Stomach (tissue), 9 donors: ENCODE results near the gene KDM1B. TPM values are rescaled to one million over a fixed set of nuclear protein-coding genes. Genes with fewer than 3 reads are reported as not detected.

Experiments used
- DNase-seq, 2 donors: peaks; one replicate each; pipeline versions ENCODE4 v3.0.0 to v3.0.0-alpha.2; 2013 to 2019
- H3K27ac ChIP-seq, 5 donors: fragments of 200-600 bp in 4 of 5; sonication (generic) in 4 of 5; one replicate each; pipeline ENCODE4 v1.5.1; 2013 to 2019; ENCODE audit warnings: mild to moderate bottlenecking in 1 of 5, moderate library complexity in 1 of 5
- H3K27me3 ChIP-seq, 3 donors: fragments of 200-600 bp; sonication (generic); one replicate each; pipeline ENCODE4 v1.5.1; 2017 to 2019; ENCODE audit warnings: mixed run types in 1 of 3
- H3K36me3 ChIP-seq, 4 donors: fragments of 200-600 bp; sonication (generic); 1 replicate in 3 of 4; 2 replicates in 1 of 4; pipeline ENCODE4 v1.5.1; 2016 to 2019
- H3K4me1 ChIP-seq, 4 donors: fragments of 200-600 bp; sonication (generic); one replicate each; pipeline ENCODE4 v1.5.1; 2016 to 2019
- H3K4me3 ChIP-seq, 4 donors: fragments of 200-600 bp; sonication (generic) in 3 of 4; one replicate each; pipeline ENCODE4 v1.5.1; 2016 to 2019; ENCODE audit warnings: mild to moderate bottlenecking in 1 of 4
- H3K9me3 ChIP-seq, 4 donors: fragments of 200-600 bp; sonication (generic); one replicate each; pipeline ENCODE4 v1.5.1; 2016 to 2019
- CTCF ChIP-seq, 7 experiments: fragments of 450-650 bp in 4 of 7; fragments of 200-600 bp in 3 of 7; sonication (generic) in 3 of 7; IDR thresholded peaks; one replicate each; pipeline ENCODE4 v1.5.1; 2016 to 2019; ENCODE audit warnings: antibody characterized with exemption in 7 of 7, control low read depth in 2 of 7, mild to moderate bottlenecking in 1 of 7
- EP300 ChIP-seq: sonication (generic); formaldehyde crosslinking; IDR thresholded peaks from one replicate; pipeline ENCODE4 v1.6.1; 2017; ENCODE audit warnings: antibody characterized with exemption
- POLR2A ChIP-seq, 4 donors: fragments of 450-650 bp; IDR thresholded peaks; one replicate each; pipeline ENCODE4 v1.6.1; 2016; ENCODE audit warnings: antibody characterized with exemption in 4 of 4, control low read depth in 2 of 4, mild to moderate bottlenecking in 1 of 4, moderate library complexity in 1 of 4
- POLR2AphosphoS5 ChIP-seq, 3 donors: sonication (generic); formaldehyde crosslinking; IDR thresholded peaks; one replicate each; pipeline ENCODE4 v1.6.1; 2016; ENCODE audit warnings: antibody characterized with exemption in 3 of 3
- WGBS, 5 donors: extraction: QIAGEN DNeasy Blood & Tissue Kit in 3 of 5; methylation state at CpG; one replicate each; pipeline versions ENCODE4 v1.1.5 to v1.1.7; 2013 to 2018; 5-methylcytosine and 5-hydroxymethylcytosine counted together
- intact Hi-C: fragments of 100-400 bp; cut with DNase I; formaldehyde crosslinking; loops from one replicate; pipeline ENCODE4 v1.15.1; 2023; ENCODE audit warnings: low total_unique reads
- polyA plus RNA-seq, 3 donors: library from polyadenylated mRNA; stranded (reverse); fragments of 200-250 nt; gene quantifications; one replicate each; pipeline ENCODE4 v1.2.3, GENCODE V29; 2013
- total RNA-seq, 5 donors: library from RNA; depleted of rRNA; stranded (reverse); fragments of >200 nt; gene quantifications; one replicate each; pipeline versions ENCODE4 v1.1.0 to v1.2.3, GENCODE V29; 2014 to 2016
- donor health status: healthy with polysubstance abuse.
- donor health status: Bipolar disorder and iron deficiency.
- donor health status: healthy.

The KDM1B gene
- total and polyA plus RNA-seq, 8 donors: 2.5 to 12.9 (median 4.1) TPM

DNA sequence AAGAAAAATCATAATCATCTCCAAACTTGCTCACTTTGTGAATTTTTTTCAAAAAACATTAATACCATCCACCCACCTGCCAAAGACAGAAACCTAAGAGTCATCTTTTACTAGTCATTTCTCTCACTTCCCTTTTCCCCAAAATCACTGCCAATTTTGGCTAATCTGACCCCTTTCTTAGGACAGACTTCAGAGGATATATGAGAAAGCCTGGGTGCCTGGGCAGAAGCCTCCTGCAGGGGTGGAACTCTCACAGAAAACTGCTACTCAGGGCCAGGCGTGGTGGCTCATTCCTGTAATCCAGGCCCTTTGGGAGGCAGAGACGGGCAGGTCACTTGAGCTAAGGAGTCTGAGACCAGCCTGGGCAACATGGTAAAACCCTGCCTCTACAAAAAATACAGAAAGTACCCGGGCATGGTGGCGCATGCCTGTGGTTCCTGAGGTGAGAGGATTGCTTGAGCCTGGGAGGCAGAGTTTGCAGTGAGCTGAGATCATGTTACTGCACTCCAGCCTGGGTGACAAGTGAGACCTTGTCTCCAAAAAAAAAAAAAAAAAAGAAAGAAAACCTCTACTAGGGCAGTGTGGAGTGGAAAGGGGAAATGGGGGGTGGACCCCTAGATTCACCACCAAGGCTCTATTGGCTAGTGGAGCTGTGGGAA lies 105.4 kb downstream of the KDM1B start:
- H3K27ac ChIP-seq: peak overlapping the region in 2 of 5 donors; percentile 24 to 49
- no peak for DNase-seq
- no peaks in the 10 kb centered on the region for H3K9me3 ChIP-seq
- peaks cover 17 to 27% (median 23%) of the 10 kb centered on the region in 4 donors for H3K36me3 ChIP-seq
- peaks cover 18 to 53% (median 37%) of the 10 kb centered on the region in 4 donors for H3K4me1 ChIP-seq
- intact Hi-C loops: no loop called here
- TF ChIP-seq POLR2AphosphoS5 (IDR thresholded peaks at IDR 0.05) (no peak), EP300 (no peak), CTCF (IDR thresholded peaks at IDR 0.05) (no peak), POLR2A (IDR thresholded peaks at IDR 0.05) (no peak)
- WGBS, 5 donors: 47 to 64% (median 56%) methylated on average over 4 of the region's 4 CpGs
- no peaks in the 10 kb centered on the region for H3K27me3 ChIP-seq
- peak overlapping the region in 1 of 4 donors; percentile 12 for H3K4me3 ChIP-seq

DNA sequence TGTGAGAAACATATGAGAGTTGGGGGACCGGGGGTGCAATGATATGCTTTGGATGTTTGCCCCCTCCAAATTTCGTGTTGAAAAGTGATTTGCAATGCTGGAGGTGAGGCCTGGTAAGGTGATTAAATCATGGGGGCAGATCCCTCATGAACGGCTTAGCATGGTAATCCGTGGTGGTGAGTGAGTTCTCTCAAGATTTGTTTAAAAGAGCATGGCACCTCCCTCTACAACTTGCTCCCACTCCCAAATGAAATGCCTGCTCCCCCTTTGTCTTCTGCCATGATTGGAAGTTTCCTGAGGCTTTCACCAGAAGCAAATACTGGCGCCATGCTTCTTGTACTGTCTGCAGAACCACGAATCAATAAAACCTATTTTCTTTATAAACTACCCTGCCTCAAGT lies 106.7 kb downstream of the KDM1B start:
- TF ChIP-seq POLR2AphosphoS5 (IDR thresholded peaks at IDR 0.05): no peak
- TF ChIP-seq CTCF (IDR thresholded peaks at IDR 0.05): no peak
- no peak for TF ChIP-seq EP300
- TF ChIP-seq POLR2A (IDR thresholded peaks at IDR 0.05): no peak
- WGBS, 5 donors: 72 to 80% (median 75%) methylated on average over 6 of the region's 6 CpGs
- intact Hi-C loops: no loop called here
- Histone ChIP-seq H3K27me3 (no peaks in the 10 kb centered on the region), H3K4me1 (peaks cover 18 to 53% (median 37%) of the 10 kb centered on the region in 4 donors), H3K36me3 (peaks cover 7 to 14% (median 11%) of the 10 kb centered on the region in 4 donors), H3K9me3 (no peaks in the 10 kb centered on the region), H3K27ac (no peak overlapping the region), H3K4me3 (peak overlapping the region in 2 of 4 donors; percentile 87 to 96)
- DNase-seq: no peak

DNA sequence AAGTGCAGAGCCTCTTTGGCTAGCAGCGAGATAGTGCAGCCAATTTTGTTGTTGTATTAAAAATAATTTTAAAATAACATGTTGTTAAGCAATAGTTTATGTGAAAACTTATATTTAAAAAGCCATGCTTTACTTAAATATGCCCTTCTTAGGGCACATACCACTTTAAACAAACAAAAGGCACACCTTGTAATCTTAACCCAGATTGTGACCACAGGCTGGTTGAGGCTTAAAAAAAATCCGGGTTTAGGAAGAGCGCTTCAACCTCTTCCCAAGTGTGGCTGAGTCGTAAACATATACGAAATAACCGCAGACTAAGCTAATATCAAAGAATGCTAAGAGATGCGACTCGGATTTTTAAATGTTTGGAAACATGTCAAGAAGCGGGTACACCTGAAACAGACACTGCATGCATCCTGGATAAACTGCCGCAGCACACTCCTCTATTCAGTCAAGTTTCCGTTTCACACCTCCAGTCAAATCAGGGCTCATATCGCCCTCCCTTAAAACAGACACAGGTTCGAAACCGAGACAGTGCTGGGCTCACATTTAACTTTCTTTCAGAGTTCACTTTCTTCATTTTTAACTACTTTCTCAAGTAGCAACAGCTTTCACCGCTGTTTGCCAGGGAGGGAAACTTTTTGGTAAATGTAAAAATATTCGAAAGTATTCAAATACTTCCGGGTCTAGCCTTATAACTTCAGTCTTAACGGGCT lies 107.6 kb downstream of the KDM1B start:
- Histone ChIP-seq H3K9me3 (no peaks in the 10 kb centered on the region), H3K4me1 (peaks cover 18 to 53% (median 37%) of the 10 kb centered on the region in 4 donors), H3K4me3 (peak overlapping the region; percentile 72 to 96 (median 90)), H3K27ac (peak overlapping the region in 4 of 5 donors; percentile 97 to 100 (median 100)), H3K36me3 (peaks cover 0 to 4% (median 2%) of the 10 kb centered on the region in 4 donors), H3K27me3 (no peaks in the 10 kb centered on the region)
- 5 to 7% (median 6%) methylated on average over 18 of the region's 18 CpGs for WGBS, 5 donors
- intact Hi-C loops: no loop called here
- TF ChIP-seq EP300 (no peak), POLR2A (IDR thresholded peaks at IDR 0.05) (no peak), POLR2AphosphoS5 (IDR thresholded peaks at IDR 0.05) (no peak), CTCF (IDR thresholded peaks at IDR 0.05) (no peak)
- peak in 1 of 2 donors; percentile 58 for DNase-seq

GRCh38 chr6:18263418-18264218 lies 108.4 kb downstream of the KDM1B start:
- DNase-seq: peak in 1 of 2 donors; percentile 58
- TF ChIP-seq POLR2A (IDR thresholded peaks at IDR 0.05): no peak
- no peak for TF ChIP-seq POLR2AphosphoS5 (IDR thresholded peaks at IDR 0.05)
- no peak for TF ChIP-seq EP300
- TF ChIP-seq CTCF (IDR thresholded peaks at IDR 0.05): no peak
- Histone ChIP-seq H3K27me3 (no peaks in the 10 kb centered on the region), H3K4me1 (peaks cover 18 to 50% (median 35%) of the 10 kb centered on the region in 4 donors), H3K9me3 (no peaks in the 10 kb centered on the region), H3K4me3 (peak overlapping the region; percentile 72 to 96 (median 90)), H3K27ac (peak overlapping the region; percentile 97 to 100 (median 100)), H3K36me3 (no peaks in the 10 kb centered on the region)
- WGBS, 5 donors: 0 to 1% (median 0%) methylated on average over 26 to 50 of the region's 50 CpGs
- intact Hi-C loops: no loop called here
